HEK293T (cell line): Measurements from ENCODE around the gene KCTD10.

Source experiments
- ELF4 ChIP-seq: fragments of 450-650 bp; IDR thresholded peaks from 2 replicates; pipeline ENCODE4 v1.6.1; 2017; ENCODE audit warnings: antibody characterized with exemption
- SUZ12 ChIP-seq: fragments of 450-650 bp; IDR thresholded peaks from 2 replicates; pipeline ENCODE4 v1.6.1; 2016; ENCODE audit warnings: mild to moderate bottlenecking

GRCh38 chr12:109435428-109436187 is 41.5 kb downstream of the KCTD10 start:
- no peak for TF ChIP-seq SUZ12
- no peak for TF ChIP-seq ELF4
